KOPT-K1 (cell line): Measurements from ENCODE around the gene CCDC180.
A peak's percentile ranks its signal among the peaks of the same experiment; 100 is the strongest.
"Not testable (repeated sequence)": the region's sequence is repeated elsewhere in the genome, so short reads cannot be mapped to it uniquely, and the experiment has no call there.

Source experiments
- H3K27ac ChIP-seq: fragments of 200-600 bp; sonication (generic); 2 replicates; pipeline ENCODE4 v1.5.1; 2016; ENCODE audit warnings: antibody characterized with exemption, mild to moderate bottlenecking, low read depth, low read length; ENCODE audit not compliant: poor library complexity, severe bottlenecking
- H3K36me3 ChIP-seq: fragments of 200-600 bp; sonication (generic); 2 replicates; pipeline ENCODE4 v1.5.1; 2017; ENCODE audit warnings: antibody characterized with exemption, mild to moderate bottlenecking, low read length, moderate library complexity; ENCODE audit not compliant: insufficient read depth
- H3K9me3 ChIP-seq: fragments of 200-600 bp; sonication (generic); 2 replicates; pipeline ENCODE4 v1.5.1; 2017; ENCODE audit warnings: antibody characterized with exemption, low read length, mild to moderate bottlenecking; ENCODE audit not compliant: insufficient read depth, poor library complexity, severe bottlenecking

Gene CCDC180

DNA sequence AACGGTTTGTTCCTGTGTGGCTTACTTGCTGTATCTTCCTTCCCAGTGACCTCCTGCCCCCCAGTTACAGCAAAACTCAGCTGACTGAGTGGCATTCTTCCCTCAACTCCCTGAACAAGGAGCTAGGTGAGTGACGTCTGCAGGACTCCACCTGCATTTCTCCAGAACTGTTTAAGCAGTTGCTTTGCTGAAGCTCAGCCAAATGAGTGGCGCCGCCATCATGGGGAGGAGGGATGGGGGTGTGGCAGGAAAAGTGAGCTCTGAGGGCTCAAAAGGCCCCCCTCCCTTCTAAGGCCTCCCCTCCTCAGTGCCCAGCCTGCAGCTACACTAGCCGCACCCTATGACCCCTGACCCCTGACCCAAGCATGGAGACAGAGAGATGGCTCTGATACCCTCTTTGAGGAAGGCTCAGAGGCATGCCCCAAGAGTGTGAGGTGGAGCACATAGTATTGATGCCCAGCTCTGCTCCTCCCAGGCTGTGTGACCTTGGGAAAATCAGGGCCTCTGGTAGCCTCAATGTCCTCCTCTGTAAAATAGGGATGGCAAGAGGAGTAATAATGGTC is 12.7 kb downstream of the CCDC180 start:
- Histone ChIP-seq H3K27ac (peak overlapping the region; percentile 26), H3K36me3 (no peaks in the 10 kb centered on the region), H3K9me3 (peaks cover 18% of the 10 kb centered on the region)

GRCh38 chr9:97321251-97321650 is 13.8 kb downstream of the CCDC180 start:
- Histone ChIP-seq H3K36me3 (no peaks in the 10 kb centered on the region), H3K27ac (no peak overlapping the region), H3K9me3 (peaks cover 18% of the 10 kb centered on the region)

DNA sequence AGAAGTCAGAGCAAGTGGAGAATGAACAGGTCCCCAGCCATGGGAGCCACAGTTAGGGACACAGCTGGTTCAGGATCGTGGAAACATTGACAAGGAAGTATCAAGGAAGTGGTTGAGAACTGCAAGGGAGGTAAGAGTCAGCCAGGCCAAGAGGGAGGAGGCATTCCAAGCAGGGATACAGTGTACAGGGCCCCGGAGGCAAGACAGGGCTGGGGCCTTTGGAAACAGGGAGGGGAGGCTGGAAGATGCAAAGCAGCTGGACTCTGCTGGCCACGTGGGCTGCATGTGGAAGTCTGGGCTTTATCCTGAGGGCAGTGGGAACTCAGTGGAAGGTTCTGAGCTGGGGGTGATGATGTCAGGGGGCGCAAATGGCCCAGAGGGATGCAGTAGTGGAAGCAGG is 14.2 kb downstream of the CCDC180 start:
- Histone ChIP-seq H3K9me3 (peaks cover 18% of the 10 kb centered on the region), H3K27ac (no peak overlapping the region), H3K36me3 (no peaks in the 10 kb centered on the region)

DNA sequence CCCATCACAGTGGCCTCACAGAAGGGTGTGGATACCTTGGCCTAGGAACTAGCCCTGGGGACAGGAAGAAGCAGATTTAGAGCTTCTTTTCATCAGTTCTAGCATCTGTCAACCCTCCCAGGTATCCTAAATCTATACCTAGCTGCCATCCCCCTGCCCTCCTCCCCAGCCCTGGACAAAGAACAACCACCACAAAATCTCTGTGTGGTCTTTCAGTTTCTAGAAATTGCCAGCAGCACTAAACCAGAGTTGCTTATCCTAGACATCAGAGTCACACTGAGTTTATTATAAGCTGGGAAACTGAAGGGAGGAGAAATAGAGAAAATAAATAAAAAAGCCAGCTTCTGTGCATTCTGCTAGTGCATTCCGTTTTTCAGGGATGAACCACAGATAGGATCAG is 14.6 kb downstream of the CCDC180 start:
- H3K36me3 ChIP-seq = no peaks in the 10 kb centered on the region
- peaks cover 18% of the 10 kb centered on the region for H3K9me3 ChIP-seq
- no peak overlapping the region for H3K27ac ChIP-seq

GRCh38 chr9:97324954-97325353 is 17.5 kb downstream of the CCDC180 start:
- Histone ChIP-seq H3K9me3 (peaks cover 11% of the 10 kb centered on the region), H3K27ac (no peak overlapping the region), H3K36me3 (no peaks in the 10 kb centered on the region)

GRCh38 chr9:97327562-97327961 is 20.1 kb downstream of the CCDC180 start:
- H3K9me3 ChIP-seq = peaks cover 5% of the 10 kb centered on the region
- H3K36me3 ChIP-seq = no peaks in the 10 kb centered on the region
- H3K27ac ChIP-seq = no peak overlapping the region

DNA sequence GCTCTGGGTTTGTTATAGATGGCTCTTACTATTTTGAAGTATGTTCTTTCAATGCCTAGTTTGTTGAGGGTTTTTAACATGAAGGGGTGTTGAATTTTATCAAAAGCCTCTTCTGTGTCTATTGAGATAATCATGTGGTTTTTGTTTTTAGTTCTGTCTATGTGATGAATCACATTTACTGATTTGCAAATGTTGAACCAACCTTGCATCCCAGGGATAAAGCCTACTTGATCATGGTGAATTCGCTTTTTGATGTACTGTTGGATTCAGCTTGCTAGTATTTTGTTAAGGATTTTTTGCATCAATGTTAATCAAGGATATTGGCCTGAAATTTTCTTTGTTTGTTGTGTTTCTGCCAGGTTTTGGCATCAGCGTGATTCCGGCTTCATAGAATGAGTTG is 25.5 kb downstream of the CCDC180 start:
- peaks cover 5% of the 10 kb centered on the region for H3K9me3 ChIP-seq
- no peaks in the 10 kb centered on the region for H3K36me3 ChIP-seq
- no peak overlapping the region for H3K27ac ChIP-seq

- H3K36me3 ChIP-seq, H3K9me3 ChIP-seq, H3K27ac ChIP-seq: not testable (repeated sequence)
Measured at GRCh38 chr9:97335622-97336021, 28.2 kb downstream of the CCDC180 start.

- Histone ChIP-seq H3K27ac (no peak overlapping the region), H3K36me3 (no peaks in the 10 kb centered on the region), H3K9me3 (no peaks in the 10 kb centered on the region)
Measured at GRCh38 chr9:97348871-97349270, 41.4 kb downstream of the CCDC180 start.

DNA sequence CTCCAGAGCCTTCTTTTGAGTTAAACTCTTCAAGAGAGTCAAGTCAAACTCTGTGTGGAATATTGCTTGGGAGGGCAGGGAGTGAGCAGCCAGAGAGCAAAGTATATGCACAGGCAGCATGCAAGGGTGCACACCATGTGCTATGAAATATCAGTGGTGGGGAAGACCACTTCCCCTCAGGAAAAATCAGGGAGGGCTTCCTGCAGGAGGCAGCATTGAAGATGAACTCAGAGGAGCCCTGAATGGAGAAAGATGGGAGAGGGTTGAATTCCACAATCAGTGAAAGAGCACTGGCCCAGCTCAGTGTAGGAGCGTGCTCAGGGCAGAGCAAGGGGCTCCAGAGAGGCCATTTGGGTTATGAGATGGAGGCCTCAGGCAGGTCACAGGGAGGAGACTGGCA is 41.9 kb downstream of the CCDC180 start:
- Histone ChIP-seq H3K9me3 (no peaks in the 10 kb centered on the region), H3K36me3 (no peaks in the 10 kb centered on the region), H3K27ac (no peak overlapping the region)

DNA sequence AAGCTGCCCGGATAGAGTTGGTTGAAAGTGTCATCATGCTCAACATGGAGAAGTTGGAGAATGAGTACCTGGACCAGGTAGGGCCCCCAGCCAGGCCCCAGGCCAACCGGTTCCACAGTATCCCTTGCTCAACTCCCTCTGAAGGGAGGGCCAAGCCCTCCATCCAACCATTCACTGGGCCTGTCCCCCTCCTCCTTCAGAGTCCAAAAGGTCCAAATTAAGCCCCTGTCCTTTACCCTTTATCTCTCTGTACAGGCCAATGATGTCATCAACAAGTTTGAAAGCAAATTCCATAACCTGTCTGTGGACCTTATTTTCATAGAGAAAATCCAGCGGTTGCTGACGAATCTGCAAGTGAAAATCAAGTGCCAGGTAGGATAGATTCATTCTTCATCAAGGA is 47.2 kb downstream of the CCDC180 start:
- Histone ChIP-seq H3K9me3 (no peaks in the 10 kb centered on the region), H3K36me3 (no peaks in the 10 kb centered on the region), H3K27ac (no peak overlapping the region)

DNA sequence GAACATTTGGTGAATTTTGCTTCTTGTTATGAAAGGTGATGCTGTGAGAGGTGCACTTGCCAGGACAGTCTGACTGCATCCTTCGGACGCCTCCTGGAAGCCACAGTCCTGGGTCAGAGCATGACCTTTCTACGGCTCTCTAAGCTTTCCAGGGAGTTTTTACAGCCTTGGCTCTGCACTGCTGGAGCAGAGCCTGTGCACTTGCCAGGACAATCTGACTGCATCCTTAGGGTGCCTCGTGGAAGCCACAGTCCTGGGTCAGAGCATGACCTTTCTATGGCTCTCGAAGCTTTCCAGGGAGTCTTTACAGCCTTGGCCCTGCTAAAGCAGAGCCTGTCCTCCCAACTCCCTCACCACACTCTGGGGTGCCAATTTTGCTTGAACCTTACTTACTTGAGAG is 49.6 kb downstream of the CCDC180 start:
- Histone ChIP-seq H3K27ac (no peak overlapping the region), H3K36me3 (no peaks in the 10 kb centered on the region), H3K9me3 (no peaks in the 10 kb centered on the region)
